ENCODE measurements around the gene LRFN2.
A peak's percentile ranks its signal among the peaks of the same experiment; 100 is the strongest.

Gene LRFN2

GRCh38 chr6:40343877-40344565 lies 243.1 kb downstream of the LRFN2 start:
- peak; percentile 78 for DNase-seq

- peak; percentile 4 for DNase-seq
Observed at GRCh38 chr6:40343318-40343876, 243.8 kb downstream of the LRFN2 start.

GRCh38 chr6:40342723-40343122 lies 244.4 kb downstream of the LRFN2 start:
- DNase-seq: no peak

- no peak for DNase-seq
Observed at GRCh38 chr6:40341726-40342125, 245.4 kb downstream of the LRFN2 start.
